Stimulated activated CD8-positive, alpha-beta memory T cell treated with anti-CD3 and anti-CD28 coated beads, Interleukin-4, amount 100 ng/mL, for 1 hour (primary cell): ENCODE results near the gene LIX1.

ENCODE experiments used
- DNase-seq, 2 donors: peaks; one replicate each; pipeline ENCODE4 v3.0.0-alpha.2; 2020; ENCODE audit warnings: low read depth in 2 of 2, low spot score in 1 of 2

LIX1 gene

GRCh38 chr5:97076098-97076497 lies 66.3 kb downstream of the LIX1 start:
- no peak for DNase-seq

GRCh38 chr5:97075649-97076048 lies 66.8 kb downstream of the LIX1 start:
- no peak for DNase-seq

- DNase-seq: no peak
Measured at GRCh38 chr5:97074859-97075489, 67.4 kb downstream of the LIX1 start.

- DNase-seq: no peak
Measured at GRCh38 chr5:97073420-97073819, 69.0 kb downstream of the LIX1 start.

GRCh38 chr5:97072696-97073095 lies 69.7 kb downstream of the LIX1 start:
- DNase-seq: no peak

GRCh38 chr5:97071993-97072392 lies 70.4 kb downstream of the LIX1 start:
- DNase-seq: no peak

GRCh38 chr5:97071101-97071500 lies 71.3 kb downstream of the LIX1 start:
- no peak for DNase-seq

GRCh38 chr5:97070234-97070633 lies 72.2 kb downstream of the LIX1 start:
- DNase-seq: no peak

GRCh38 chr5:97067296-97067850 lies 75.0 kb downstream of the LIX1 start:
- DNase-seq: no peak

- no peak for DNase-seq
Measured at GRCh38 chr5:97065475-97065874, 76.9 kb downstream of the LIX1 start.

- DNase-seq: no peak
Measured at GRCh38 chr5:97063251-97063650, 79.2 kb downstream of the LIX1 start.

GRCh38 chr5:97062046-97062445 lies 80.4 kb downstream of the LIX1 start:
- DNase-seq: no peak

GRCh38 chr5:97056263-97056662 lies 86.1 kb downstream of the LIX1 start:
- DNase-seq: no peak

GRCh38 chr5:97049175-97049574 lies 93.2 kb downstream of the LIX1 start:
- no peak for DNase-seq

GRCh38 chr5:97047076-97047475 lies 95.3 kb downstream of the LIX1 start:
- no peak for DNase-seq

- no peak for DNase-seq
Measured at GRCh38 chr5:97046270-97046982, 96.0 kb downstream of the LIX1 start.

GRCh38 chr5:97044052-97044451 lies 98.4 kb downstream of the LIX1 start:
- no peak for DNase-seq

GRCh38 chr5:97043511-97043910 lies 98.9 kb downstream of the LIX1 start:
- no peak for DNase-seq

- DNase-seq: no peak
Measured at GRCh38 chr5:97042996-97043395, 99.4 kb downstream of the LIX1 start.
